OCI-LY3 (cell line): ENCODE results near the gene NUMA1.

Experiments
- EZH2phosphoT487 ChIP-seq: fragments of 200-600 bp; shearing (Covaris generic); IDR thresholded peaks from 2 replicates; pipeline ENCODE4 v1.6.1; 2018; ENCODE audit warnings: antibody characterized with exemption, mixed run types, low read depth
- TF ChIP-seq, protein P1 (sequence below): fragments of 200-600, 300-600 bp; sonication (generic); IDR thresholded peaks from 2 replicates; pipeline ENCODE4 v1.5.1; 2014; ENCODE audit warnings: antibody characterized with exemption, low read length, low read depth

DNA sequence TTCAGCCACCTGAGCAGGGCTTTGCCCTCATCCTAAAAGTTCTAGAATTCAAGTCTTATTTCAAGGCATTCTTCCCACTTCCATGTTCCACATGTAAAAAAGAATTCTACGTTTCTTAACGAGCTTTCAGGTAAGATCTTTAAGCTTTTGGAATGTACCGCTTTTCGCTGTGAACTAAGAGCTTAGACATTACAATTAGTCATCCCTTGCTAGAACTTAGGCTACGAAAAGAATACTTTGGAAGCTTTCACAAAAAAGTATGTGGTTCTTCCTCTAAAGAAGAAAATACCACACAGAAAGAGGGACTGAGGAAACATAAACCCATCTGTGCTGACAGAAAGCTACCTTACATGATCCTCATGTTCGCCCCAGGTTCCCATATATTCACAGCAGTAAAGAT lies 1.9 kb downstream of the NUMA1 start:
- TF ChIP-seq, protein P1, sequence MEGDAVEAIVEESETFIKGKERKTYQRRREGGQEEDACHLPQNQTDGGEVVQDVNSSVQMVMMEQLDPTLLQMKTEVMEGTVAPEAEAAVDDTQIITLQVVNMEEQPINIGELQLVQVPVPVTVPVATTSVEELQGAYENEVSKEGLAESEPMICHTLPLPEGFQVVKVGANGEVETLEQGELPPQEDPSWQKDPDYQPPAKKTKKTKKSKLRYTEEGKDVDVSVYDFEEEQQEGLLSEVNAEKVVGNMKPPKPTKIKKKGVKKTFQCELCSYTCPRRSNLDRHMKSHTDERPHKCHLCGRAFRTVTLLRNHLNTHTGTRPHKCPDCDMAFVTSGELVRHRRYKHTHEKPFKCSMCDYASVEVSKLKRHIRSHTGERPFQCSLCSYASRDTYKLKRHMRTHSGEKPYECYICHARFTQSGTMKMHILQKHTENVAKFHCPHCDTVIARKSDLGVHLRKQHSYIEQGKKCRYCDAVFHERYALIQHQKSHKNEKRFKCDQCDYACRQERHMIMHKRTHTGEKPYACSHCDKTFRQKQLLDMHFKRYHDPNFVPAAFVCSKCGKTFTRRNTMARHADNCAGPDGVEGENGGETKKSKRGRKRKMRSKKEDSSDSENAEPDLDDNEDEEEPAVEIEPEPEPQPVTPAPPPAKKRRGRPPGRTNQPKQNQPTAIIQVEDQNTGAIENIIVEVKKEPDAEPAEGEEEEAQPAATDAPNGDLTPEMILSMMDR: no peak
- TF ChIP-seq EZH2phosphoT487: no peak
